SU-DHL-6 (cell line): ENCODE measurements around the gene DPP4.

Source experiments
- H2AFZ ChIP-seq: fragments of 200-600 bp; sonication (generic); 2 replicates; pipeline ENCODE4 v1.6.1; 2014; ENCODE audit warnings: low read depth, mild to moderate bottlenecking, moderate library complexity, mixed read lengths, antibody characterized with exemption, low read length; ENCODE audit not compliant: severe bottlenecking
- H3F3A ChIP-seq: fragments of 200-600 bp; shearing (Covaris generic); 2 replicates; pipeline ENCODE4 v1.6.0; 2016; ENCODE audit warnings: antibody characterized with exemption, mild to moderate bottlenecking; ENCODE audit not compliant: insufficient read depth
- H3K27ac ChIP-seq: fragments of 200-600 bp; sonication (generic); 2 replicates; pipeline ENCODE4 v1.5.1; 2016; ENCODE audit warnings: low read depth, mild to moderate bottlenecking, low read length, moderate library complexity, mixed read lengths
- H3K27me3 ChIP-seq: fragments of 200-600 bp; sonication (generic), shearing (Covaris generic); 2 replicates; pipeline ENCODE4 v1.6.0; 2014; ENCODE audit warnings: mild to moderate bottlenecking, low read length
- H3K36me3 ChIP-seq: fragments of 200-600 bp; sonication (generic); 2 replicates; pipeline ENCODE4 v1.6.1; 2014; ENCODE audit warnings: mild to moderate bottlenecking, low read length, mixed read lengths
- H3K4me2 ChIP-seq: fragments of 300-600, 200-600 bp; shearing (Covaris generic), sonication (generic); 2 replicates; pipeline ENCODE4 v1.6.0; 2014; ENCODE audit warnings: low read length, low read depth, mild to moderate bottlenecking; ENCODE audit not compliant: poor library complexity, severe bottlenecking
- H3K4me3 ChIP-seq: fragments of 200-600 bp; sonication (generic); 2 replicates; pipeline ENCODE4 v1.5.1; 2014; ENCODE audit warnings: antibody characterized with exemption, low read length, mild to moderate bottlenecking, mixed read lengths; ENCODE audit not compliant: insufficient read depth, poor library complexity, severe bottlenecking
- H3K79me2 ChIP-seq: fragments of 200-600 bp; sonication (generic); 2 replicates; pipeline ENCODE4 v1.6.1; 2014; ENCODE audit warnings: mild to moderate bottlenecking, low read length, moderate library complexity; ENCODE audit not compliant: insufficient read depth
- H3K9ac ChIP-seq: fragments of 200-600 bp; sonication (generic); 2 replicates; pipeline ENCODE4 v1.7.0; 2014; ENCODE audit warnings: mild to moderate bottlenecking, low read length
- H3K9me2 ChIP-seq: fragments of 200-600 bp; sonication (generic); replicated peaks from 2 replicates; pipeline ENCODE4 v1.6.1; 2014; ENCODE audit warnings: low read length; ENCODE audit not compliant: insufficient read depth
- H3K9me3 ChIP-seq: fragments of 200-600 bp; sonication (generic); 2 replicates; pipeline ENCODE4 v1.6.1; 2014; ENCODE audit warnings: low read length, mixed read lengths; ENCODE audit not compliant: insufficient read depth
- H4K20me1 ChIP-seq: fragments of 200-600 bp; sonication (generic); 2 replicates; pipeline ENCODE4 v1.6.1; 2014; ENCODE audit warnings: low read depth, mild to moderate bottlenecking, antibody characterized with exemption, low read length, moderate library complexity, mixed read lengths
- EZH2phosphoT487 ChIP-seq: fragments of 200-600 bp; sonication (generic), shearing (Covaris generic); conservative IDR thresholded peaks from 2 replicates; pipeline ENCODE4 v1.6.1; 2018; ENCODE audit warnings: mild to moderate bottlenecking, antibody characterized with exemption, low read length, moderate library complexity, mixed read lengths
- TF ChIP-seq, protein P1 (sequence below): fragments of 200-600 bp; sonication (generic); IDR thresholded peaks from one replicate; pipeline ENCODE4 v1.5.1; 2017; ENCODE audit warnings: antibody characterized with exemption, mild to moderate bottlenecking, low read length, moderate library complexity; ENCODE audit not compliant: insufficient read depth, poor library complexity, severe bottlenecking

DPP4 gene

DNA sequence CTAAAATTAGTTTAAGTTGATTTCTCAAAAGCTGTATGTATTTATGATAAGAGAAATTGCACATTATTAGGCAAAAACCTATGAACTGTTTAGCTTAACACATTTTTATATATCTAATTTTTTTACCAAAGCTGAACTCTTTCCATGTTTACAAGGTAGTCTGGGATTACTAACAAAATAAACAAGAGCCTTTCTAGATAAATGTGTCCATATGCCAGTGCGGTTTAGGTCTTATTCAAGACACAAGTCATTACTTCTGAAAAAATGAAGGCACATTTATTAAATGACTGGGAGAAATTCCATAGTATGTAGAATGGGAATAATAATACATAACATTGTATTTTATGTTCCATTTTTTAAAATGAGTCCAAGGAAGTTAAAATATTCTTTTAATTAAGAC lies 82.0 kb downstream of the DPP4 start:
- H3K79me2 ChIP-seq: no peaks in the 10 kb centered on the region
- H2AFZ ChIP-seq: no peak overlapping the region
- H3K4me2 ChIP-seq: no peak overlapping the region
- H3K9me2 ChIP-seq: no peaks in the 10 kb centered on the region
- TF ChIP-seq EZH2phosphoT487: no peak
- TF ChIP-seq, protein P1, sequence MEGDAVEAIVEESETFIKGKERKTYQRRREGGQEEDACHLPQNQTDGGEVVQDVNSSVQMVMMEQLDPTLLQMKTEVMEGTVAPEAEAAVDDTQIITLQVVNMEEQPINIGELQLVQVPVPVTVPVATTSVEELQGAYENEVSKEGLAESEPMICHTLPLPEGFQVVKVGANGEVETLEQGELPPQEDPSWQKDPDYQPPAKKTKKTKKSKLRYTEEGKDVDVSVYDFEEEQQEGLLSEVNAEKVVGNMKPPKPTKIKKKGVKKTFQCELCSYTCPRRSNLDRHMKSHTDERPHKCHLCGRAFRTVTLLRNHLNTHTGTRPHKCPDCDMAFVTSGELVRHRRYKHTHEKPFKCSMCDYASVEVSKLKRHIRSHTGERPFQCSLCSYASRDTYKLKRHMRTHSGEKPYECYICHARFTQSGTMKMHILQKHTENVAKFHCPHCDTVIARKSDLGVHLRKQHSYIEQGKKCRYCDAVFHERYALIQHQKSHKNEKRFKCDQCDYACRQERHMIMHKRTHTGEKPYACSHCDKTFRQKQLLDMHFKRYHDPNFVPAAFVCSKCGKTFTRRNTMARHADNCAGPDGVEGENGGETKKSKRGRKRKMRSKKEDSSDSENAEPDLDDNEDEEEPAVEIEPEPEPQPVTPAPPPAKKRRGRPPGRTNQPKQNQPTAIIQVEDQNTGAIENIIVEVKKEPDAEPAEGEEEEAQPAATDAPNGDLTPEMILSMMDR: no peak
- no peak overlapping the region for H3K9ac ChIP-seq
- H4K20me1 ChIP-seq: no peaks in the 10 kb centered on the region
- no peak overlapping the region for H3K27ac ChIP-seq
- no peak overlapping the region for H3K4me3 ChIP-seq
- H3F3A ChIP-seq: no peaks in the 10 kb centered on the region
- H3K27me3 ChIP-seq: no peaks in the 10 kb centered on the region
- no peaks in the 10 kb centered on the region for H3K9me3 ChIP-seq
- H3K36me3 ChIP-seq: no peaks in the 10 kb centered on the region

DNA sequence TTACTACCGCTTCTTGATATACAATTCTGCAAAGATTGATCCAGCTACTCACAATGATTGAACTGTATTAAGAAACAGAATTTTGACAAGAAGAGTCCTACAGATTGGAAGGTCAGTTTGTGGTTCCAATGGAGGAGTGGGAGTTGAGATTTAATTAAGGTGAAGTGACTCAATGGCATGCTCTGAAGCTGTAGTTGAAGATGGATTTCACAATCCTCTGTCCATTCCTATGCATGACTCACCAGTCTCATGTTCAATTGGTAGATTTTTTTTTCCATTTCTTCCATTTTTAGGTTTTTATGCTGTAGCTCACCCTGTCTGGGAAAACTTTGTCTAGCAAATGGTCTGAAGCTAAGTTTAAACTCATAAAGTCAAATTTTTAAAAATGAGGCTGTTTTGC lies 83.3 kb downstream of the DPP4 start:
- no peak overlapping the region for H3K27ac ChIP-seq
- no peak overlapping the region for H3K4me2 ChIP-seq
- no peaks in the 10 kb centered on the region for H4K20me1 ChIP-seq
- no peaks in the 10 kb centered on the region for H3K9me3 ChIP-seq
- H3K4me3 ChIP-seq: no peak overlapping the region
- no peaks in the 10 kb centered on the region for H3K27me3 ChIP-seq
- H3K9ac ChIP-seq: no peak overlapping the region
- H3K9me2 ChIP-seq: no peaks in the 10 kb centered on the region
- H3K79me2 ChIP-seq: no peaks in the 10 kb centered on the region
- no peak overlapping the region for H2AFZ ChIP-seq
- no peaks in the 10 kb centered on the region for H3K36me3 ChIP-seq
- H3F3A ChIP-seq: no peaks in the 10 kb centered on the region
- no peak for TF ChIP-seq EZH2phosphoT487
- TF ChIP-seq, protein P1: no peak

DNA sequence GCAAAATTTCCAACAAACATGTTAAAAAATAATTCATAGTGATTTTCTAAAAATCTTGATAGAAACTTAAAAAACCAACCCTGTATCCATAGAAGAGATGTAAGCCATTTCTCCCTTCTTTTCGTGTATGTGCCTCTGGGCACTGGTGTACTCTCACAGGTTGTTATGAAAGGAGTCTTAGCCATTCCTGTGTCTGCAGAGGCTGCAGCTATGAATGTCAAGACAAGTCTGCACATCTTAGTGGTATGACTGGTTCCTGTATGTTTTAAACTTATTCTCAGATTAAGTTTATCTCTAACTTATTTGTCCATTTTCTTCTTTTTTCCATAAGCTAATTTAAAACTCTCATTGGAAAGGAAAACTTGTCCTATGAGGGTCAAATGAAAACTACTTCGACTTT lies 84.0 kb downstream of the DPP4 start:
- H3K36me3 ChIP-seq: no peaks in the 10 kb centered on the region
- no peaks in the 10 kb centered on the region for H3K9me2 ChIP-seq
- H3K4me2 ChIP-seq: no peak overlapping the region
- H4K20me1 ChIP-seq: no peaks in the 10 kb centered on the region
- TF ChIP-seq EZH2phosphoT487: no peak
- TF ChIP-seq, protein P1: no peak
- no peaks in the 10 kb centered on the region for H3K9me3 ChIP-seq
- H3K27me3 ChIP-seq: no peaks in the 10 kb centered on the region
- no peak overlapping the region for H3K9ac ChIP-seq
- H3K79me2 ChIP-seq: no peaks in the 10 kb centered on the region
- H2AFZ ChIP-seq: no peak overlapping the region
- no peaks in the 10 kb centered on the region for H3F3A ChIP-seq
- no peak overlapping the region for H3K27ac ChIP-seq
- no peak overlapping the region for H3K4me3 ChIP-seq
